Measurements from ENCODE around the gene SLC14A1.

Gene SLC14A1

DNA sequence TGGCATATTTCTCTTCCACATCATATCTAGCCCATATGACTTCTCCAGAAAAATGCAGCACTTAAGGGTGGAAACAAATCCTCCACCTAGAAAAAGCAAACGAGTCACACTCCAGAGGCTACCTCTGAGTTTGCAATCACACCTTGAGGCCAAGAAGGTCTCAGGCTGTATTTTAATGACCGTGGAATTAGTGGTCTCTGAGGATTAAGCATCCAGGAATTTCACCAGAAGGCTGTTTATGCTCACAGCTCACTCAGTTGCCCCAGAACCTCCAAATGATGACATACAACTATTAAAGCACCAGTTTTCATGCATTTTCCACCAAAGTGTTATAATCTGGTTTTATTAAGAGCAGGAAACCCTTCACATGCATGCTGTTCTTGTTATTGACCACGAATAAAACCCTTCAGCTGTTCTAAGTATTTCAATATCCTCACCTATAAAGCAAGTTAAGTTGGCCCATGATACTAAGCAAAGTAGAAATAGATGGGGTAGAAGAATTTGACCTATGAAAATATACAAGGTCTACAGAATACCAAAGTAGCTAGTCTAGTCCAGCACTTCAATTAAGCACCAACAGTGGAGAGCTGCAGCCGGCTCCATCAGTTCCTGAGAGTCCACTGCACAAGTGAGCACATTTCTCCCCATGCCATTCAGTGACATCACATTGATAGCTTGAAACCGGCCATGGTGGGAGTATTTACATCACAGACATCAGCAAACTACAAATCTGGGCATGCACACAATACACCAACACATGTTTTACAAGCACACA is 39.5 kb upstream of the SLC14A1 start:
- TF ChIP-seq, protein P1, sequence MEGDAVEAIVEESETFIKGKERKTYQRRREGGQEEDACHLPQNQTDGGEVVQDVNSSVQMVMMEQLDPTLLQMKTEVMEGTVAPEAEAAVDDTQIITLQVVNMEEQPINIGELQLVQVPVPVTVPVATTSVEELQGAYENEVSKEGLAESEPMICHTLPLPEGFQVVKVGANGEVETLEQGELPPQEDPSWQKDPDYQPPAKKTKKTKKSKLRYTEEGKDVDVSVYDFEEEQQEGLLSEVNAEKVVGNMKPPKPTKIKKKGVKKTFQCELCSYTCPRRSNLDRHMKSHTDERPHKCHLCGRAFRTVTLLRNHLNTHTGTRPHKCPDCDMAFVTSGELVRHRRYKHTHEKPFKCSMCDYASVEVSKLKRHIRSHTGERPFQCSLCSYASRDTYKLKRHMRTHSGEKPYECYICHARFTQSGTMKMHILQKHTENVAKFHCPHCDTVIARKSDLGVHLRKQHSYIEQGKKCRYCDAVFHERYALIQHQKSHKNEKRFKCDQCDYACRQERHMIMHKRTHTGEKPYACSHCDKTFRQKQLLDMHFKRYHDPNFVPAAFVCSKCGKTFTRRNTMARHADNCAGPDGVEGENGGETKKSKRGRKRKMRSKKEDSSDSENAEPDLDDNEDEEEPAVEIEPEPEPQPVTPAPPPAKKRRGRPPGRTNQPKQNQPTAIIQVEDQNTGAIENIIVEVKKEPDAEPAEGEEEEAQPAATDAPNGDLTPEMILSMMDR (IDR thresholded peaks at IDR 0.05; ENCODE audit: insufficient read depth, low read depth, low read length, missing control alignments) = no peak
- no peak overlapping the region for H3K4me3 ChIP-seq (ENCODE audit: low read depth, low read length)

DNA sequence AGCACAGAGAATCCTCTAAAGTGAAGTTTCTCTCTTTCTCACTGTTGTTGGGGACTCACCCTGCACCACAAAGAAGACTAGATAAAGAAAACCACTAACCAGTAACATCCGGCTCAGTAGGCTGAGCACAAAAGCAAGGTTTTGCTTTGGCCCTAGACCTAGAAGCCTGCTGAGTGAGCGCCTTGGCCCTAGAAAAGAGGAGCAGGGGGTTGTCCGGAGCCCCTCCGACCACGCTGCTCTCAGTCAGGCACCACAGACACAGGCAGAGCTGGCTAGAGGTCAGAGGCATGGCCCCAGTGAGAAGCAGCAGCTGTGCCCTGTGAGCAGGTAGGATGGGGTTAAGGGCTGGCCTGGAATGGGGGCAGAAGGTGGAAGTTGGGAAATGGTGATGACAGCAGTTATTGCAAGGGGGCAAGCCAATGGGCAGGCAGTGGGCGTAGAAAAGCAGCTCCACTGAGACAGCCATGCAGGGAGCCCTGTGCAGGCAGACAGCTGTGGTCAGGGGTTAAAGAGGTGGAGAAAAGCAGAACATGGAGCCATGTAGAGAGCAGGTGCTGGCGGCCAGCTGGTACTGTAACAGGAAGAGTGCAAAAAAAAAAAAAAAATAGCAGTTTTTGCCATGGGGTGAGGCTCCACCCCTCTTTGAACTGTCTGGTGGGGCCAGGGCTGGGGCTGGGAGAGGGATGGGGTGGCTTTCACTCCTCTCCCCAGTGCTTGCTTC is 36.9 kb upstream of the SLC14A1 start:
- peak overlapping the region; percentile 44 for H3K4me3 ChIP-seq (ENCODE audit: low read depth, low read length)
- TF ChIP-seq, protein P1 (IDR thresholded peaks at IDR 0.05; ENCODE audit: insufficient read depth, low read depth, low read length, missing control alignments) = no peak
- DNase-seq (ENCODE audit: low read depth) = peak; percentile 82

More for the DNA sequence above, 39.5 kb upstream of the SLC14A1 start:
- DNase-seq (ENCODE audit: low read depth) = no peak

DNA sequence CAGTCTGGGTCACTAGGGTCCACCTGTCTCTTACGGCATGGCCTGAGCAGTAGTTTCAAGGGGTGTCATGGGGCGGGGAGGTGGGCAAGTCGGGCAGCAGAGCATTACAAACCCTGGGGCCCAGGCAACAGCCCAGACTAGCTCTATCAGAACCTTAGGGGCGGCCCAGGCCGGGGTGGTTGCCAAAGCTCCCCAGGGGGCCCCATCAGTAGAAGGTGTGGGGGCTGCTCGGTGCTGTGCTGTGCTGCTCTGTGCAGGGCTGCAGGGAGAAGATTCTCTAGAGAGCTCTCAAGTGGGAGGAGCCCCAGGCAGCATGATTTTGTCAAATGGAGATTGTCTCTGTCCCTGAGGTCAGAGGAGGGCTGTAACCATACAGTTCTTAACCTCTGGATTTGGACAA is 36.4 kb upstream of the SLC14A1 start:
- peak overlapping the region; percentile 44 for H3K4me3 ChIP-seq (ENCODE audit: low read depth, low read length)
- DNase-seq (ENCODE audit: low read depth) = peak; percentile 54
- TF ChIP-seq, protein P1 (IDR thresholded peaks at IDR 0.05; ENCODE audit: insufficient read depth, low read depth, low read length, missing control alignments) = no peak

DNA sequence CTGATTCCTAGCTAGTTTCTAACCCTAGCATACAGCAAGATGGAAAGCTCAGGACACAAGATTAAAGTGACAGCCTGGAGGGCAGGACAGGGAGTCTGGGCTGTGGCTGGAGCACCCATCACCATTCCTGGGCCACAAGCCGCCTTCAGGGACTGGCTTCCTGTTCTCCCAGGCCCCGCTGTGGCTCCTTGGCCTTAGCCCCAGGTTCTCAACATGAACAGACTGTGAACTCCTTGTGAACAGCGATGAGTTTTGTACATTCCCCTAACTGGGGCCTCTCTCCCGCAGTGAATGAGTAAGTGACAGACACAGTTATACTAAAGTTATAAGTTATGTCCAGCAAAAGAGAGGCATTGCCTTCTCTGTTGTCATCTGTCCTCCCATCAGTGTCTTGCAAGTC is 35.9 kb upstream of the SLC14A1 start:
- DNase-seq (ENCODE audit: low read depth) = no peak
- peak overlapping the region; percentile 44 for H3K4me3 ChIP-seq (ENCODE audit: low read depth, low read length)
- TF ChIP-seq, protein P1 (IDR thresholded peaks at IDR 0.05; ENCODE audit: insufficient read depth, low read depth, low read length, missing control alignments) = no peak

DNA sequence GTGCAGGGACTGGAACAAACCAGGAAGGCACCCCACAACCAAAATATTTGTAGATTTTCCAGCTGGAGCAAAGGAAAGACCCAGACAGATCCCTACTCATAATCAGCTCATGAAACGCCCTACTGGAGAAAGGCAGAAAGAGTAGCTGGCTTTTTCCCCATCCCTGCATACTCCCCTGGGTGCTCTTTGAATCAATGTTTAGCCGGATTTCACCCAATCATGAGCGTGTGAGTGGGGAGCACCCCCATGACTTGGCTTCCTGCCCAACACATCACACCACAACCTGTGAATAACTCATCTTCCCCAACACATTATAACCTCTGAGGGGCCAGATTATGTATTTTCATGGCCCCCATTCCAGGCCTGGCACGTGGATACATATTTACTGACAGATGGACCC is 35.1 kb upstream of the SLC14A1 start:
- TF ChIP-seq, protein P1 (IDR thresholded peaks at IDR 0.05; ENCODE audit: insufficient read depth, low read depth, low read length, missing control alignments) = no peak
- no peak overlapping the region for H3K4me3 ChIP-seq (ENCODE audit: low read depth, low read length)
- DNase-seq (ENCODE audit: low read depth) = peak; percentile 57

DNA sequence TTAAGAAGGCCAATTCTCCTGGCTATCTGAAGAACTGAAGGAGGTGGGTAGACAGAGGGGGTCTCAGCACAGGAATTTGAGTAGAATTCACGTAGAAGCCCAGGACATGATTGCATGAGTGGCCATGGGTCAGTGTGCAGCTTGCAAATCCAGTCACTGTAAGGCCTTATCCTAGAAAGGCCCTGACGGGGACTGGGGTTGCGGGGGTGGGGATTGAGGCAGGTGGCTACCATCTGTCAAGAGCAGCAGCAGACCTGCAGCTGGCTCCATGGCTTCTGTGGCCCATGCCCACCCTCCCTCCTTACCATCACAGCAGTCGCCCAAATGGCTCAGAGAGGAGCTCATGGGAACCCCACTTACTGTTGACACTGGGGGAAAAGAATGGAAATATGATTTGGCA is 34.6 kb upstream of the SLC14A1 start:
- no peak overlapping the region for H3K4me3 ChIP-seq (ENCODE audit: low read depth, low read length)
- TF ChIP-seq, protein P1 (IDR thresholded peaks at IDR 0.05; ENCODE audit: insufficient read depth, low read depth, low read length, missing control alignments) = no peak
- no peak for DNase-seq (ENCODE audit: low read depth)

Data from GM12865 (cell line).